Measurements from ENCODE around the gene SEPTIN6. TPM values are rescaled to one million over a fixed set of nuclear protein-coding genes. Genes with fewer than 3 reads are reported as not detected.

SEPTIN6 gene
- polyA plus RNA-seq (2013, experiment 1 of 2), result 63.7 TPM
- 65.3 TPM for polyA plus RNA-seq (2013, experiment 2 of 2)

DNA sequence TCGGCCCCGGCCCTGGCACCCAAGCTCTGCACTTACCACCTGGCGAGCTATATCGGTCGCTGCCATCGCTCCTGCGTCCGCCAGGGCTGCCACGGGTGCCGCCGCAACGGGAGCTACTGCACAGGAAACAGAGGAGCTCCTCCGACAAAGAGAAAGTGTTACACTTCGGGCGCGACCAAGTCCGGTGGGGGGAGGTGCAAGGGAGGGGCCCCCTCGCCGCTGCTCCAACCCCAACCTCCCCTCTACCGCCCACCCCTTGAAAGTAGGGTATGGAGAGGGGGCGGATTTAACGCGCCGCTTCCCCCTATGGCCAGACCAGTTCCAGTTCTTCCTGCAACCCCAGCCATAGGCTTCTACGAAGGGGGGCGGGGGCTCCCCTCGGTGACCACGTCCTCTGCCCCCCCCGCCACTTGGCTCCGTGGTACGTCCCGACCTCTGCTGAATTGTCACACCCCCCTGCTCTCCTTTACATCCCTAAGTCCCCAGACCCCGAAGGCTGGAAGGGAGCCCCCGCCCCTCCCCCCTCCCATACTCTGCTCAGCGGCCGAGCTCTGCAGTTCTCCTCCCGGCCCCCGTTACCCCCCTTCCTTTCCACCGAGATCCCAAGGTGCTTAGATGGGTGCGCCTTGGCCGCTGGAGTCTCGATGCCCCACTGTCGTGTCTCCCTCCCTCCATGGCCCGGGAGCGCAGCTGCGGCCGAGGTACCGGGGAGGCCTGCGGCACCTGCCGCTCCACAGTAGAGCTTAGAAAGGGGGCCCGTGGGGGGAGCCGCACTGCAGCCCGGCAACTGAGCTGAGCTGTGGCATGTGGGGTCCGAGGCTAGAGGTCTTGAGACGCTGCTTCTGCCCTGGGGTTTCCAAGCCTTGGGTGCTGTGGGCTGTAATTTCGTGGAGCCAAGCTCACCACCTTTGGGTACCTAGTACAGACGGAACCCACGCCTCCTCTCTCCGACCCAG lies at the start of gene SEPTIN6:
SEPTIN6 (minus strand) TSS at position 129 of the 956 bp plus-strand sequence; CDS start at position 66, 63 bp downstream.
- peaks cover 9% of the 10 kb centered on the region for H3K79me1 ChIP-seq (replicated peaks; ENCODE audit: low read length, poor library complexity, severe bottlenecking)
- WGBS, result 1% methylated on average over 26 of the region's 59 CpGs

DNA sequence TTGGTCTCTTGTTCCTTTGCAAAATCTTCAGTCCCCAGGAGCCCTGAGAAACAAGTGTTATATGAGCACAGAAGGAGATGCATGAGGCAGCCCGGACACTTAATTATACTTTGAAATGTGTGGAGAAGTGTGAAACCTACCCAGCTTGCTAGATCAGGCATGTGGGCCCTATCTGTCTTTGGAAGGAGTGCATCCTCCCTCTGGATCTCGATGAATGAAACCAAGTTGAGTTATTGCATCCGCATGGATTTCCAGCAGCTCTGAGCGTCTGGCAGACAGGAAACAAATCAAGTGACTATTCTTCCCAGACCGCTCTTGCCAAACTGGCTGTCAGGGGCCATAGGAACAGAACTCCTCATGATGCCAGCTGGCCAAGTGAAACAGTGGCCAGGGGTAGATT lies 45.8 kb upstream of the SEPTIN6 start:
- no peak overlapping the region for H2BK12ac ChIP-seq (ENCODE audit: low read length in 2 of 2)
- H3K9me3 ChIP-seq (ENCODE audit: control insufficient read depth, low read length), result no peaks in the 10 kb centered on the region
- no peak overlapping the region for H3K14ac ChIP-seq (ENCODE audit: low read length in 2 of 2)
- H3K23ac ChIP-seq (ENCODE audit: low read length in 2 of 2), result no peak overlapping the region
- peaks cover 0 to under 1% of the 10 kb centered on the region in 2 experiments for H3K27me3 ChIP-seq (ENCODE audit: control insufficient read depth in 1 of 2, insufficient read depth in 1 of 2, low read length in 2 of 2)
- H2BK15ac ChIP-seq (ENCODE audit: low read depth, poor library complexity, severe bottlenecking), result no peak overlapping the region
- H3K4me3 ChIP-seq (ENCODE audit: insufficient read depth in 1 of 2, low read depth in 1 of 2, low read length in 2 of 2), result no peak overlapping the region
- H2AFZ ChIP-seq (ENCODE audit: low read depth, low read length), result no peak overlapping the region
- H3K36me3 ChIP-seq (ENCODE audit: control insufficient read depth in 1 of 2, insufficient read depth in 2 of 2, low read depth in 1 of 2, low read length in 2 of 2), result no peaks in the 10 kb centered on the region
- no peak overlapping the region for H3K4ac ChIP-seq (ENCODE audit: low read depth in 1 of 2, low read length in 2 of 2)
- H2AK5ac ChIP-seq (ENCODE audit: low read length, severe bottlenecking), result no peak overlapping the region
- H2BK120ac ChIP-seq (ENCODE audit: low read depth, low read length), result no peak overlapping the region
- peaks cover 9% of the 10 kb centered on the region for H3K4me1 ChIP-seq (ENCODE audit: control insufficient read depth, insufficient read depth, low read depth, low read length)
- no peak overlapping the region for H2BK5ac ChIP-seq (ENCODE audit: low read depth, low read length, poor library complexity, severe bottlenecking)
- H3K18ac ChIP-seq (ENCODE audit: low read depth in 1 of 2, low read length in 2 of 2), result no peak overlapping the region
- no peak overlapping the region for H3K9ac ChIP-seq (ENCODE audit: low read length)
- H3K27ac ChIP-seq (ENCODE audit: low read length, poor library complexity, severe bottlenecking), result no peak overlapping the region
- H3K79me1 ChIP-seq (replicated peaks; ENCODE audit: low read length, poor library complexity, severe bottlenecking), result no peaks in the 10 kb centered on the region
- DNase-seq, result no peak
- WGBS, result 64% methylated on average over 5 of the region's 5 CpGs
- no peak overlapping the region for H4K91ac ChIP-seq (ENCODE audit: low read length)
- no peak overlapping the region for H4K8ac ChIP-seq (ENCODE audit: low read length)
- no peak overlapping the region for H3K4me2 ChIP-seq (ENCODE audit: low read length, poor library complexity, severe bottlenecking)

More for the DNA sequence above, at the start of gene SEPTIN6:
- H4K91ac ChIP-seq (ENCODE audit: low read length), result peak within 1 kb of the TSS; percentile 75
- no peaks in the 10 kb centered on the region for H3K9me3 ChIP-seq (ENCODE audit: control insufficient read depth, low read length)
- peak within 1 kb of the TSS; percentile 37 for H4K8ac ChIP-seq (ENCODE audit: low read length)
- peak within 1 kb of the TSS; percentile 75 for H3K9ac ChIP-seq (ENCODE audit: low read length)
- H2BK120ac ChIP-seq (ENCODE audit: low read depth, low read length), result peak within 1 kb of the TSS; percentile 5
- H3K23ac ChIP-seq (ENCODE audit: low read length in 2 of 2), result no peak within 1 kb of the TSS
- peak within 1 kb of the TSS; percentile 73 to 76 for H3K4me3 ChIP-seq (ENCODE audit: insufficient read depth in 1 of 2, low read depth in 1 of 2, low read length in 2 of 2)
- no peak within 1 kb of the TSS for H2BK12ac ChIP-seq (ENCODE audit: low read length in 2 of 2)
- peaks cover 0 to 13% of the 10 kb centered on the region in 2 experiments for H3K27me3 ChIP-seq (ENCODE audit: control insufficient read depth in 1 of 2, insufficient read depth in 1 of 2, low read length in 2 of 2)
- no peak within 1 kb of the TSS for H3K27ac ChIP-seq (ENCODE audit: low read length, poor library complexity, severe bottlenecking)
- H2BK5ac ChIP-seq (ENCODE audit: low read depth, low read length, poor library complexity, severe bottlenecking), result no peak within 1 kb of the TSS
- no peak within 1 kb of the TSS for H2AK5ac ChIP-seq (ENCODE audit: low read length, severe bottlenecking)
- H3K36me3 ChIP-seq (ENCODE audit: control insufficient read depth in 1 of 2, insufficient read depth in 2 of 2, low read depth in 1 of 2, low read length in 2 of 2), result no peaks in the 10 kb centered on the region
- peaks cover 9% of the 10 kb centered on the region for H3K4me1 ChIP-seq (ENCODE audit: control insufficient read depth, insufficient read depth, low read depth, low read length)
- H2BK15ac ChIP-seq (ENCODE audit: low read depth, poor library complexity, severe bottlenecking), result no peak within 1 kb of the TSS
- no peak within 1 kb of the TSS for H3K14ac ChIP-seq (ENCODE audit: low read length in 2 of 2)
- H3K4ac ChIP-seq (ENCODE audit: low read depth in 1 of 2, low read length in 2 of 2), result peak within 1 kb of the TSS in 1 of 2 experiments; percentile 67
- peak within 1 kb of the TSS; percentile 72 for H2AFZ ChIP-seq (ENCODE audit: low read depth, low read length)
- DNase-seq, result peak; percentile 91
- peak within 1 kb of the TSS; percentile 82 for H3K4me2 ChIP-seq (ENCODE audit: low read length, poor library complexity, severe bottlenecking)
- H3K18ac ChIP-seq (ENCODE audit: low read depth in 1 of 2, low read length in 2 of 2), result peak within 1 kb of the TSS; percentile 83 to 97

DNA sequence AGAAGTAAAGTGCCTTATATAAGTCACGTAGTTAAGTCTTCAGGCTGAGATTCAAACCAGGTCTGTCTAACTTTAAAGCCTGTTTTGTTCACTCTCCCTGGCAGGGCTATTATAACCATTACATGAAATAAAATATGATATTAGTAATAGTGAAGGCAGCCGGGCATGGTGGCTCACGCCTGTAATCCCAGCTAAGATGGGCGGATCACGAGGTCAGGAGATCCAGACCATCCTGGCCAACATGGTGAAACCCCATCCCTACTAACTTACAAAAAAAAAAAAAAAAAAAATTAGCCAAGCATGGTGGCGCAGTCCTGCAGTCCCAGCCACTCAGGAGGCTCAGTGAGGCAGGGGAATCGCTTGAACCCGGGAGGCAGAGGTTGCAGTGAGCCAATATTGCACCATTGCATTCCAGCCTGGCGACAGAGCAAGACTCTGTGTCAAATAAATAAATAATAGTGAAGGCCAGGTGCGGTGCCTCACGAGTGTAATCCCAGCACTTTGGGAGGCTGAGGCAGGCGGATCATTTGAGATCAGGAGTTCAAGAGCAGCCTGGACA lies 43.3 kb upstream of the SEPTIN6 start:
- H3K27me3 ChIP-seq (ENCODE audit: control insufficient read depth in 1 of 2, insufficient read depth in 1 of 2, low read length in 2 of 2), result peaks cover 0 to 8% of the 10 kb centered on the region in 2 experiments
- no peak for DNase-seq
- H3K27ac ChIP-seq (ENCODE audit: low read length, poor library complexity, severe bottlenecking), result no peak overlapping the region
- H3K4me2 ChIP-seq (ENCODE audit: low read length, poor library complexity, severe bottlenecking), result no peak overlapping the region
- H4K91ac ChIP-seq (ENCODE audit: low read length), result no peak overlapping the region
- no peak overlapping the region for H3K4me3 ChIP-seq (ENCODE audit: insufficient read depth in 1 of 2, low read depth in 1 of 2, low read length in 2 of 2)
- no peak overlapping the region for H2BK120ac ChIP-seq (ENCODE audit: low read depth, low read length)
- no peak overlapping the region for H3K23ac ChIP-seq (ENCODE audit: low read length in 2 of 2)
- no peak overlapping the region for H2BK5ac ChIP-seq (ENCODE audit: low read depth, low read length, poor library complexity, severe bottlenecking)
- H2AK5ac ChIP-seq (ENCODE audit: low read length, severe bottlenecking), result no peak overlapping the region
- H2BK15ac ChIP-seq (ENCODE audit: low read depth, poor library complexity, severe bottlenecking), result no peak overlapping the region
- no peaks in the 10 kb centered on the region for H3K36me3 ChIP-seq (ENCODE audit: control insufficient read depth in 1 of 2, insufficient read depth in 2 of 2, low read depth in 1 of 2, low read length in 2 of 2)
- no peaks in the 10 kb centered on the region for H3K79me1 ChIP-seq (replicated peaks; ENCODE audit: low read length, poor library complexity, severe bottlenecking)
- 93% methylated on average over 7 of the region's 12 CpGs for WGBS
- no peak overlapping the region for H3K14ac ChIP-seq (ENCODE audit: low read length in 2 of 2)
- H2BK12ac ChIP-seq (ENCODE audit: low read length in 2 of 2), result no peak overlapping the region
- no peak overlapping the region for H3K4ac ChIP-seq (ENCODE audit: low read depth in 1 of 2, low read length in 2 of 2)
- H2AFZ ChIP-seq (ENCODE audit: low read depth, low read length), result no peak overlapping the region
- no peak overlapping the region for H4K8ac ChIP-seq (ENCODE audit: low read length)
- no peak overlapping the region for H3K9ac ChIP-seq (ENCODE audit: low read length)
- no peaks in the 10 kb centered on the region for H3K9me3 ChIP-seq (ENCODE audit: control insufficient read depth, low read length)
- no peak overlapping the region for H3K18ac ChIP-seq (ENCODE audit: low read depth in 1 of 2, low read length in 2 of 2)
- peaks cover 9% of the 10 kb centered on the region for H3K4me1 ChIP-seq (ENCODE audit: control insufficient read depth, insufficient read depth, low read depth, low read length)

DNA sequence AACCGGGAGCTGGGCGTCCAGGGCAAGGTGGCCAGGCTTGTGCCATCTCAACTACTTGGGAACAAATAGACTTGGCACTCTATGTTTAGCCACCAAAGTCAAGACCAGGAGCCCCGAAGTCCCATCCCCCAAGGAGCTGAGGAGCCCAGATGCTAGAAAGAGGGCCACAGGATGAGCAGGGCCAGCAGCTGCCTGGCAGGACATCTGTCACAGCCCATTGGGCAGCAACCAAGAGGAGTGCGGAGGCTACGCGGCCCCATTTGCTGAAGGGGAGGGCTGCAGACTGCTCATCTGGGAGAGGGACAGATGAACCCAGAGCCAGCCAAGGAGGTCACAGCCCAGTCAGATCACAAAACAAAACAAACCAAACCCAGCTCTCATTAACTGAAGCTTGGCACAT lies 42.5 kb upstream of the SEPTIN6 start:
- H3K79me1 ChIP-seq (replicated peaks; ENCODE audit: low read length, poor library complexity, severe bottlenecking), result no peaks in the 10 kb centered on the region
- no peaks in the 10 kb centered on the region for H3K36me3 ChIP-seq (ENCODE audit: control insufficient read depth in 1 of 2, insufficient read depth in 2 of 2, low read depth in 1 of 2, low read length in 2 of 2)
- peaks cover 0 to 13% of the 10 kb centered on the region in 2 experiments for H3K27me3 ChIP-seq (ENCODE audit: control insufficient read depth in 1 of 2, insufficient read depth in 1 of 2, low read length in 2 of 2)
- H4K91ac ChIP-seq (ENCODE audit: low read length), result no peak overlapping the region
- no peak overlapping the region for H2BK120ac ChIP-seq (ENCODE audit: low read depth, low read length)
- no peak overlapping the region for H2AK5ac ChIP-seq (ENCODE audit: low read length, severe bottlenecking)
- H3K27ac ChIP-seq (ENCODE audit: low read length, poor library complexity, severe bottlenecking), result no peak overlapping the region
- H3K9me3 ChIP-seq (ENCODE audit: control insufficient read depth, low read length), result no peaks in the 10 kb centered on the region
- no peak for DNase-seq
- H3K14ac ChIP-seq (ENCODE audit: low read length in 2 of 2), result no peak overlapping the region
- peaks cover 9% of the 10 kb centered on the region for H3K4me1 ChIP-seq (ENCODE audit: control insufficient read depth, insufficient read depth, low read depth, low read length)
- no peak overlapping the region for H3K4ac ChIP-seq (ENCODE audit: low read depth in 1 of 2, low read length in 2 of 2)
- no peak overlapping the region for H2BK12ac ChIP-seq (ENCODE audit: low read length in 2 of 2)
- peak overlapping the region; percentile 23 for H2BK15ac ChIP-seq (ENCODE audit: low read depth, poor library complexity, severe bottlenecking)
- H3K9ac ChIP-seq (ENCODE audit: low read length), result no peak overlapping the region
- no peak overlapping the region for H3K18ac ChIP-seq (ENCODE audit: low read depth in 1 of 2, low read length in 2 of 2)
- no peak overlapping the region for H4K8ac ChIP-seq (ENCODE audit: low read length)
- no peak overlapping the region for H3K4me3 ChIP-seq (ENCODE audit: insufficient read depth in 1 of 2, low read depth in 1 of 2, low read length in 2 of 2)
- no peak overlapping the region for H2AFZ ChIP-seq (ENCODE audit: low read depth, low read length)
- no peak overlapping the region for H3K23ac ChIP-seq (ENCODE audit: low read length in 2 of 2)
- H3K4me2 ChIP-seq (ENCODE audit: low read length, poor library complexity, severe bottlenecking), result no peak overlapping the region
- no peak overlapping the region for H2BK5ac ChIP-seq (ENCODE audit: low read depth, low read length, poor library complexity, severe bottlenecking)
- WGBS, result 100% methylated on average over 4 of the region's 6 CpGs

Measured in mesenchymal stem cell (in vitro differentiated cells and primary cell).